Gastrocnemius medialis (tissue), 4 donors: ENCODE results near the gene FGD4. TPM values are rescaled to one million over a fixed set of nuclear protein-coding genes. Genes with fewer than 3 reads are reported as not detected.

ENCODE experiments used
- ATAC-seq, 2 donors: fragments of 150-250 bp; one replicate each; pipeline ENCODE4 v1.9.1; 2016
- DNase-seq, 2 donors: peaks; one replicate each; pipeline ENCODE4 v3.0.0-alpha.2; 2019
- H3K27ac ChIP-seq, 4 donors: fragments of 200-600 bp; sonication (generic); 1 replicate in 1 of 4; 2 replicates in 3 of 4; pipeline ENCODE4 v1.5.1; 2016 to 2018; ENCODE audit warnings: mild to moderate bottlenecking in 2 of 4, moderate library complexity in 1 of 4
- H3K27me3 ChIP-seq, 3 donors: fragments of 200-600 bp; sonication (generic) in 2 of 3; 1 replicate in 1 of 3; 2 replicates in 2 of 3; pipeline versions ENCODE4 v1.5.1 to v1.6.0; 2016 to 2019; ENCODE audit warnings: mild to moderate bottlenecking in 1 of 3, moderate library complexity in 1 of 3
- H3K36me3 ChIP-seq, 2 donors: fragments of 200-600 bp; sonication (generic) in 1 of 2; one replicate each; pipeline ENCODE4 v1.5.1; 2017 to 2018
- H3K4me1 ChIP-seq, 2 donors: fragments of 200-600 bp; sonication (generic) in 1 of 2; one replicate each; pipeline ENCODE4 v1.5.1; 2016 to 2017; ENCODE audit warnings: mild to moderate bottlenecking in 2 of 2
- H3K4me3 ChIP-seq, 4 donors: fragments of 200-600 bp; sonication (generic) in 3 of 4; 1 replicate in 1 of 4; 2 replicates in 3 of 4; pipeline ENCODE4 v1.5.1; 2016 to 2019; ENCODE audit warnings: mild to moderate bottlenecking in 2 of 4
- H3K9me3 ChIP-seq, 3 donors: fragments of 200-600 bp; sonication (generic) in 2 of 3; 1 replicate in 1 of 3; 2 replicates in 2 of 3; pipeline ENCODE4 v1.5.1; 2016 to 2019
- POLR2A ChIP-seq, 2 donors: fragments of 450-650 bp; IDR thresholded peaks; one replicate each; pipeline ENCODE4 v1.6.1; 2017; ENCODE audit warnings: antibody characterized with exemption in 2 of 2, mild to moderate bottlenecking in 2 of 2, moderate library complexity in 2 of 2
- in situ Hi-C, 4 donors: fragments of 200-750 bp; cut with MboI; loops; one replicate each; pipeline versions ENCODE4 v1.15.0 to v1.8.0; 2017; ENCODE audit warnings: low sequenced_read_pairs in 4 of 4
- intact Hi-C: fragments of 100-400 bp; cut with DNase I; formaldehyde crosslinking; loops from one replicate; pipeline ENCODE4 v1.15.1; 2023; ENCODE audit warnings: low total_unique reads
- total RNA-seq, 4 donors: library from RNA; depleted of rRNA; stranded (reverse); fragments of >200 nt; gene quantifications; one replicate each; pipeline versions ENCODE4 v1.1.0 to v1.2.3, GENCODE V29; 2016
- TF ChIP-seq, protein P1 (sequence below), 5 experiments: fragments of 450-650 bp in 3 of 5; fragments of 200-600 bp in 2 of 5; sonication (generic) in 2 of 5; IDR thresholded peaks in 4 of 5; conservative IDR thresholded peaks in 1 of 5; 1 replicate in 4 of 5; 2 replicates in 1 of 5; pipeline ENCODE4 v1.5.1; 2016 to 2019; ENCODE audit warnings: antibody characterized with exemption in 5 of 5, mild to moderate bottlenecking in 3 of 5, moderate library complexity in 3 of 5

The FGD4 gene
- total RNA-seq, 4 donors from 2014 or later: 18.8 to 60.3 (median 40.8) TPM

DNA sequence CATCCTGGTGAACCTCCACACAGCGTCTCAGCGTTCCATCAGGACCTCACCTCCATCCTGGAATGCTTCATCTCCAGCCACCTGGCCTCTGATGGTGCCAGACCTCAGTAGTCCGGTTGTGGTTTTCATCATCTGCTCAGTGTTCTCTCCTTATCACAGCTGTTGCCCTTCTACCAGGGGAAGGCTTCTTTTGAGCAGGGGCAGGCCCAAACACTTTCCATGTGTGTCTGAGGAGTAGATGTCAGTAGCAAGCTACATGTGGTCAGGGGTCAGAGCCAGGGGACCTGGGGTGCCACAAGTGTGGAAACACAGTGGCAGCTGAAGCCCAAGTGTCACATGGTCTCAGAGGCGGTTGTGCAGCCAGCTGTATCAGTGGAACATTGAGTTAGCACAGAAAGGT lies 30.2 kb upstream of the FGD4 start:
- Histone ChIP-seq H3K27ac (no peak overlapping the region), H3K36me3 (no peaks in the 10 kb centered on the region), H3K4me1 (no peaks in the 10 kb centered on the region), H3K9me3 (no peaks in the 10 kb centered on the region), H3K27me3 (no peaks in the 10 kb centered on the region), H3K4me3 (no peak overlapping the region)
- in situ Hi-C loops: loop anchor here in 3 of 4 donors (5.0 to 25.0 kb wide), 5 partner anchors 83 to 1643 kb away; partner anchors contain the start of gene ALG10 (in 1 of the 3)
- no peak for TF ChIP-seq POLR2A (IDR thresholded peaks at IDR 0.05)
- TF ChIP-seq, protein P1, sequence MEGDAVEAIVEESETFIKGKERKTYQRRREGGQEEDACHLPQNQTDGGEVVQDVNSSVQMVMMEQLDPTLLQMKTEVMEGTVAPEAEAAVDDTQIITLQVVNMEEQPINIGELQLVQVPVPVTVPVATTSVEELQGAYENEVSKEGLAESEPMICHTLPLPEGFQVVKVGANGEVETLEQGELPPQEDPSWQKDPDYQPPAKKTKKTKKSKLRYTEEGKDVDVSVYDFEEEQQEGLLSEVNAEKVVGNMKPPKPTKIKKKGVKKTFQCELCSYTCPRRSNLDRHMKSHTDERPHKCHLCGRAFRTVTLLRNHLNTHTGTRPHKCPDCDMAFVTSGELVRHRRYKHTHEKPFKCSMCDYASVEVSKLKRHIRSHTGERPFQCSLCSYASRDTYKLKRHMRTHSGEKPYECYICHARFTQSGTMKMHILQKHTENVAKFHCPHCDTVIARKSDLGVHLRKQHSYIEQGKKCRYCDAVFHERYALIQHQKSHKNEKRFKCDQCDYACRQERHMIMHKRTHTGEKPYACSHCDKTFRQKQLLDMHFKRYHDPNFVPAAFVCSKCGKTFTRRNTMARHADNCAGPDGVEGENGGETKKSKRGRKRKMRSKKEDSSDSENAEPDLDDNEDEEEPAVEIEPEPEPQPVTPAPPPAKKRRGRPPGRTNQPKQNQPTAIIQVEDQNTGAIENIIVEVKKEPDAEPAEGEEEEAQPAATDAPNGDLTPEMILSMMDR (IDR thresholded peaks at IDR 0.05 in 4 of 5, conservative IDR thresholded peaks at IDR 0.05 in 1 of 5): no peak
- intact Hi-C loops: loop anchor here (5.0 to 10.0 kb wide), 2 partner anchors 33 to 86 kb away; no protein-coding TSS in a partner anchor
- DNase-seq: no peak
- ATAC-seq: no peak

DNA sequence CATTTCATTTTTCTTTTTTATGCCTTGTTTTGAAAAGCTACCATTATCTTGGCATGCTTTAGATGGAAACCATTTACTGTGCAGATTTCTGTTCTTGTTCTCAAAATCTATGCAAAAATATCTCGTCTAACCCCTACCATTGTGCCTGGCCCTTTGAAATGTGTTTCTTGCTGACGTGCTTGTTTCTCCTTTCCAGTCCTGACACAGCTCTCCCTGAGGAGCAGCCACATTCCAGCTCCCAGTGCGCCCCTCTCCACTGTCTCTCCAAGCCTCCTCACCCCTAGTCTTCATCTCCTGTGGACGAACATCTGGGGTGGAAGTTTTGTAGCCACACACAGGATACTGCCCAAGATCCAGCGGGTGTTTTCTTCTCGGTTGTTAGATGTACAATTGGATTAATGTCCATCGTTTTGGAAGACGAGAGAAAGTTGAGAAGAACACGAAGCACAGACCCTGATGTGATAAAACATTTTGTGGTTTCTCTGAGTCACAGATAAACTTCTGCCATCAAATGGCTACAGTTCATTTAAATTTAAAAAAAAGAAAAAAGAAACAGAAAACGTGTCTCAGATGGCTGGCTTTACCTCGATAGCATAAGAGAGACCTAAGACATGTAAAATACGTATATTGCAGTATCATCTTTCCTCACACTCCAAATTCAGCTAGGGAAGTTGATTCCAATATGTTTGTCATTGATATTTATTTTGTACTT lies 21.9 kb upstream of the FGD4 start:
- no peaks in the 10 kb centered on the region for H3K9me3 ChIP-seq
- H3K4me1 ChIP-seq: no peaks in the 10 kb centered on the region
- intact Hi-C loops: no loop called here
- no peaks in the 10 kb centered on the region for H3K27me3 ChIP-seq
- TF ChIP-seq POLR2A (IDR thresholded peaks at IDR 0.05): no peak
- TF ChIP-seq, protein P1 (IDR thresholded peaks at IDR 0.05 in 4 of 5, conservative IDR thresholded peaks at IDR 0.05 in 1 of 5): no peak
- H3K27ac ChIP-seq: no peak overlapping the region
- ATAC-seq (no peak), DNase-seq (no peak)
- in situ Hi-C loops: loop anchor here in 1 of 4 donors (10.0 kb wide), 1 partner anchor 297 kb away; the partner anchor contains the start of gene DNM1L
- no peak overlapping the region for H3K4me3 ChIP-seq
- H3K36me3 ChIP-seq: no peaks in the 10 kb centered on the region

DNA sequence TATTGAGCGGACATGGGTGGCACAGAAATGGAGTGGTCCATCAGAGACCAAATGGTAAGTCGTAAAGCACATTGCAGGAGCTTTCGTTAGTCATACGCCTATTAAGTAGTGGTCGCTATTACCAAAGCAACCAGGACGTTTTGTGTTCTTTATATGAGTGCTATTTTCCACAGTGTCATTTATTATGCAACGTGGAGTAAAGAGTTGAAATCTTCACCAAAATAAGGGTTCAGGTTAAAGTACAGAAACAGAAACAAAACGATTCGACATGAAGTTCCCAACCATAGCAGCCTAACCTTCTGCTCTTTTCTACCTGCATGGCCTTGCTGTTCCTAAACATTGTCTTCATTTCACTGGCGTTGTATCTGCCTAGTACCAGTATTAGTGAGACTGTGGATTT lies 20.1 kb upstream of the FGD4 start:
- Histone ChIP-seq H3K36me3 (no peaks in the 10 kb centered on the region), H3K27me3 (no peaks in the 10 kb centered on the region), H3K4me3 (no peak overlapping the region), H3K4me1 (no peaks in the 10 kb centered on the region), H3K9me3 (no peaks in the 10 kb centered on the region), H3K27ac (no peak overlapping the region)
- no peak for TF ChIP-seq POLR2A (IDR thresholded peaks at IDR 0.05)
- TF ChIP-seq, protein P1 (IDR thresholded peaks at IDR 0.05 in 4 of 5, conservative IDR thresholded peaks at IDR 0.05 in 1 of 5): no peak
- no peak for DNase-seq
- intact Hi-C loops: no loop called here
- ATAC-seq: no peak
- in situ Hi-C loops: loop anchor here in 1 of 4 donors (10.0 kb wide), 1 partner anchor 296 kb away; the partner anchor contains the start of gene DNM1L

DNA sequence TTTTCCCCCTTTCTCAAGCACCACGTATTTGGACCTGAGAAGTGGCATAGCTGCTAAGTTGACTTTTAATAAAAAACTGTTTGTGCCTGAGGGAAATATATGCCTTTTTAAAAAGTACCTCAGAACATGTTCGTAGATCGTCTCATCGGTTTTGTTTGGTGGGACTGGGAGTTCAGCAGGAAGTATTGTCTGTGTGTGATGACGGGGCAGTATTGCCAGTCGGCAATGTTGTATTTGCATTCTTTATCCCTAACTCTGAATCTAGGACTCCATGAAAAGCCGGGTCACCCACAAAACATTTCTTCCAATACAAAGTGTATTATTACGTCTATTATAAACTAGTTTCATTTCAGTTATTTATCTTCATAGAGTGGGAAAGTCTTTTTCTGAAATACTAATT lies 19.7 kb upstream of the FGD4 start:
- TF ChIP-seq, protein P1 (IDR thresholded peaks at IDR 0.05 in 4 of 5, conservative IDR thresholded peaks at IDR 0.05 in 1 of 5): no peak
- no peak for TF ChIP-seq POLR2A (IDR thresholded peaks at IDR 0.05)
- no peak overlapping the region for H3K4me3 ChIP-seq
- in situ Hi-C loops: loop anchor here in 1 of 4 donors (10.0 kb wide), 1 partner anchor 295 kb away; the partner anchor contains the start of gene DNM1L
- intact Hi-C loops: no loop called here
- ATAC-seq: no peak
- H3K27ac ChIP-seq: no peak overlapping the region
- H3K4me1 ChIP-seq: no peaks in the 10 kb centered on the region
- H3K9me3 ChIP-seq: no peaks in the 10 kb centered on the region
- no peaks in the 10 kb centered on the region for H3K36me3 ChIP-seq
- H3K27me3 ChIP-seq: no peaks in the 10 kb centered on the region
- no peak for DNase-seq
